GM12891 (cell line): Measurements from ENCODE around the gene UBE2Q1.

Source experiments
- PAX5 ChIP-seq: IDR thresholded peaks from 2 replicates; pipeline ENCODE4 v1.6.1; 2011; ENCODE audit warnings: low read length, moderate library complexity, mild to moderate bottlenecking; ENCODE audit not compliant: insufficient read depth, severe bottlenecking
- POLR2A ChIP-seq: IDR thresholded peaks from 2 replicates; pipeline ENCODE4 v1.6.1; 2011; ENCODE audit warnings: low read depth, low read length, control low read depth
- POLR2AphosphoS5 ChIP-seq: IDR thresholded peaks from 2 replicates; pipeline ENCODE4 v1.6.1; 2011; ENCODE audit warnings: low read depth, low read length, control low read depth
- TAF1 ChIP-seq: IDR thresholded peaks from 2 replicates; pipeline ENCODE4 v1.6.1; 2011; ENCODE audit warnings: low read depth, low read length, control low read depth

DNA sequence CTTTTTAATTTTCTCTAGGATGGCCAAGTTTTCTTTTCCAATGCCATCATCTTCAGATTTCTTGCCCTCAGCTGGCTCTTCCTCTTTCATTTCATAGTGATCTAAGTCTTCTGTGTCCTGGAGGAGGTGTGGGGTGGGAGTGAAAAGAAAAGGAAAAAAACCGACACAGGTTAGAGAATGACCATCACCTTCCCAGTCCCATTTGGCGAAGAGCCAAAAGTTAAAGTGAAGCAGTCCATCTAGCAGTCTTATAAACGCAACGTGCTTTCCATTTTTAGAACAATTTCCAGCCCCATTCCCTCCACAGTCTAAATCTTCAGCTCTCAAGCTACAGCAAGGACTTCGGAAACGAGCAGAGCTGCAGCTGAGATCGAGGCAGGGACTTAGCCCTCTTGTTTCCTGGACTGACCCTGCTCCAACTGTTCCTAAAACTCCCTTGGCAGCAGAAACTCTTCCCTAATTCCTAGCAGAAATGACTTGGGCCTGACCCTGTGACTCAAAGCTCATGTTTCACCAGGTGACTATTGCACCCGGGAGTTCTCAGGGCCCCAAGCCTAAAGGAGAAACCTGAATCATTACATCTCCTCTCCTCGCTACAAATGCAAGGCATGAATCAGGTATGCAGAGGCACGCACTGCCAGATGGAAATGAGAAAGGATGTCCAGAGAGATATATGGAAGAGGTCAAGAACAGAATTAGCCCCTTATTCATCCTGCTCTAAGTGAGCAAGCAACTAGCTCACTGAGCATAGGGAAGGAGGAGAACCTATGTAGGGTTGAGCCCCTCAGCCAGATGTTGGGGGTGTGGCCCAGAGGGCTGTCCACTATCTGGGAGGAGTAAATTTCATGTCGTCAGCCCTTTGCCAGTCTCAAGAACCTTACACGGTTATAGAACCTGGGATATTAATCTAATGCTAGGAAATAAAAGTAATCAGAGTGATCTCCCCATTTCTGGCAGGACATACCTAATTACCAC is 5.1 kb downstream of the UBE2Q1 start:
- TF ChIP-seq POLR2AphosphoS5: no peak
- no peak for TF ChIP-seq POLR2A
- no peak for TF ChIP-seq TAF1
- no peak for TF ChIP-seq PAX5
